ENCODE data around the gene PCDHGA10.
A peak's percentile ranks its signal among the peaks of the same experiment; 100 is the strongest.
"Not testable (repeated sequence)": the region's sequence is repeated elsewhere in the genome, so short reads cannot be mapped to it uniquely, and the experiment has no call there.

PCDHGA10 gene

GRCh38 chr5:141412854-141413539, at the start of gene PCDHGA10:
Gene PCDHGA10 (plus strand): TSS chr5:141412987. CDS start chr5:141413176, 189 bp downstream.
- DNase-seq (ENCODE audit: low spot score), result peak; percentile 79

- no peak for DNase-seq (ENCODE audit: low spot score)
These were observed 48.7 kb upstream of the PCDHGA10 start, which contains the start of gene PCDHGA5 for GRCh38 chr5:141363952-141364660. Gene PCDHGA5 (plus strand): TSS chr5:141364162. CDS start chr5:141364331, 169 bp downstream.

DNA sequence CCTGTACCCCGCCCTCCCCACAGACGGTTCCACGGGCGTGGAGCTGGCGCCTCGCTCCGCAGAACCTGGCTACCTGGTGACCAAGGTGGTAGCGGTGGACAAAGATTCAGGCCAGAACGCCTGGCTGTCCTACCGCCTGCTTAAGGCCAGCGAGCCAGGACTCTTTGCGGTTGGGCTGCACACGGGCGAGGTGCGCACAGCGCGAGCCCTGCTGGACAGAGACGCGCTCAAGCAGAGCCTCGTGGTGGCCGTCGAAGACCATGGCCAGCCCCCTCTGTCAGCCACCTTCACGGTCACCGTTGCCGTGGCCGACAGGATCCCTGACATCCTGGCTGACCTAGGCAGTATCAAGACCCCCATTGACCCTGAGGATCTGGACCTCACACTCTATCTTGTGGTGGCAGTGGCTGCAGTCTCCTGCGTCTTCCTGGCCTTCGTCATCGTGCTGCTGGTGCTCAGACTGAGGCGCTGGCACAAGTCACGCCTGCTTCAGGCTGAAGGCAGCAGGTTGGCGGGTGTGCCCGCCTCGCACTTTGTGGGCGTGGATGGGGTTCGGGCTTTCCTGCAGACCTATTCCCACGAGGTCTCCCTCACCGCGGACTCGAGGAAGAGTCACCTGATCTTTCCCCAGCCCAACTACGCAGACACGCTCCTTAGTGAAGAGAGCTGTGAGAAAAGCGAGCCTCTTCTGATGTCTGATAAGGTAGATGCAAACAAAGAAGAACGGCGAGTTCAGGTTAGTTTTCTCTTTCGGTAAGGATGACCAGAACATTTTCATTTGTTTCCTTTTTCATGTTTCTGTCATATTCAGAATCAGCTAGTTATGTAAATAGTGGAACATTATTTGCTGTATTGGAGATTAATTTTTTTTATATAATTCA, 46.5 kb upstream of the PCDHGA10 start:
- DNase-seq (ENCODE audit: low spot score), result no peak

- peak; percentile 86 for DNase-seq (ENCODE audit: low spot score)
These were observed 42.6 kb upstream of the PCDHGA10 start, which contains the start of gene PCDHGB3 for GRCh38 chr5:141369994-141370848. Gene PCDHGB3 (plus strand): TSS chr5:141370242. CDS start chr5:141370395, 153 bp downstream.

DNA sequence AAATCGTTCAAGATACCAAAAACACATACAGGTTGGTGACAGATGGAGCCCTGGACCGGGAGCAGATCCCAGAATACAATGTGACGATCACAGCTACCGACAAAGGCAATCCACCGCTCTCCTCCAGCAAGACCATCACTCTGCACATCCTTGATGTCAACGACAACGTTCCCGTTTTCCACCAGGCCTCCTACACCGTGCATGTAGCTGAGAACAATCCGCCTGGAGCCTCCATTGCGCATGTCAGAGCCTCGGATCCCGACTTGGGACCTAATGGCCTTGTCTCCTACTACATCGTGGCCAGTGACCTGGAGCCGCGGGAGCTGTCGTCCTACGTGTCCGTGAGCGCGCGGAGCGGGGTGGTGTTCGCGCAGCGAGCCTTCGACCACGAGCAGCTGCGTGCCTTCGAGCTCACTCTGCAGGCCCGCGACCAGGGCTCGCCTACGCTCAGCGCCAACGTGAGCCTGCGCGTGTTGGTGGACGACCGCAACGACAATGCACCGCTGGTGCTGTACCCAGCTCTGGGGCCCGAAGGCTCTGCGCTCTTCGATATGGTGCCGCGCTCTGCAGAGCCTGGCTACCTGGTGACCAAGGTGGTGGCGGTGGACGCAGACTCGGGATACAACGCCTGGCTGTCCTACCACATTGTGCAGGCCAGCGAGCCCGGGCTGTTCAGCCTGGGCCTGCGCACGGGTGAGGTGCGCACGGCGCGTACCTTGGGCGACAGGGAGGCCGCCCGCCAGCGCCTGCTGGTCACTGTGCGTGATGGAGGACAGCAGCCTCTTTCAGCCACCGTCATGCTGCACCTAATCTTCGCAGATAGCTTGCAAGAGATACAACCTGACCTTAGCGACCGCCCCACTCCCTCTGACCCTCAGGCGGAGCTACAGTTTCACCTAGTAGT, 41.0 kb upstream of the PCDHGA10 start:
- no peak for DNase-seq (ENCODE audit: low spot score)

GRCh38 chr5:141373673-141374317, 39.0 kb upstream of the PCDHGA10 start, which contains the start of gene PCDHGA6:
Gene PCDHGA6 (plus strand): TSS chr5:141373891. CDS start chr5:141374084, 193 bp downstream.
- DNase-seq (ENCODE audit: low spot score), result peak; percentile 48

DNA sequence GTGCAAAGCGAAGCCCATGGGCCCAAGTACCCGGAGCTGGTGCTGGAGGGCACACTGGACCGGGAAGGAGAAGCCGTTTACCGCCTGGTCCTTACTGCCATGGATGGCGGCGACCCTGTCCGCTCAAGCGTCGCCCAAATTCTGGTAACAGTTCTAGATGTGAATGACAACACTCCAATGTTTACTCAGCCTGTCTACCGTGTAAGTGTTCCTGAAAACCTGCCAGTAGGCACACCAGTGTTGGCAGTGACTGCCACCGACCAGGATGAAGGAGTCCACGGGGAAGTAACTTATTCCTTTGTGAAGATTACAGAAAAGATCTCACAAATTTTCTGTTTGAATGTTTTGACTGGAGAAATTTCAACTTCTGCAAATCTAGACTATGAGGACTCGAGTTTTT, 38.2 kb upstream of the PCDHGA10 start:
- DNase-seq (ENCODE audit: low spot score), result no peak

DNA sequence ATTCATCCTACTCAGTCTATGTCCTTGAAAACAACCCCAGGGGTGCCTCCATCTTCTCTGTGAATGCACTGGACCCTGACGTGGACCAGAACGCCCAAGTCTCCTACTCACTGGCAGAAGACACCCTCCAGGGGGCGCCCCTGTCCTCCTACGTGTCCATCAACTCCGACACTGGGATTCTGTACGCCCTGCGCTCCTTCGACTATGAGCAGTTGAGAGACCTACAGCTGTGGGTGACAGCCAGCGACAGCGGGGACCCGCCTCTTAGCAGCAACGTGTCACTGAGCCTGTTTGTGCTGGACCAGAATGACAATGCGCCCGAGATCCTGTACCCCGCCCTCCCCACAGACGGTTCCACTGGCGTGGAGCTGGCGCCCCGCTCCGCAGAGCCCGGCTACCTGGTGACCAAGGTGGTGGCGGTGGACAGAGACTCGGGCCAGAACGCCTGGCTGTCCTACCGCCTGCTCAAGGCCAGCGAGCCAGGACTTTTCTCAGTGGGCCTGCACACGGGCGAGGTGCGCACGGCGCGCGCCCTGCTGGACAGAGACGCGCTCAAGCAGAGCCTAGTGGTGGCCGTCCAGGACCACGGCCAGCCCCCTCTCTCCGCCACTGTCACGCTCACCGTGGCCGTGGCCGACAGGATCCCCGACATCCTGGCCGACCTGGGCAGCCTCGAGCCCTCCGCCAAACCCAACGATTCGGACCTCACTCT, 37.2 kb upstream of the PCDHGA10 start:
- DNase-seq (ENCODE audit: low spot score), result not testable (repeated sequence)

DNA sequence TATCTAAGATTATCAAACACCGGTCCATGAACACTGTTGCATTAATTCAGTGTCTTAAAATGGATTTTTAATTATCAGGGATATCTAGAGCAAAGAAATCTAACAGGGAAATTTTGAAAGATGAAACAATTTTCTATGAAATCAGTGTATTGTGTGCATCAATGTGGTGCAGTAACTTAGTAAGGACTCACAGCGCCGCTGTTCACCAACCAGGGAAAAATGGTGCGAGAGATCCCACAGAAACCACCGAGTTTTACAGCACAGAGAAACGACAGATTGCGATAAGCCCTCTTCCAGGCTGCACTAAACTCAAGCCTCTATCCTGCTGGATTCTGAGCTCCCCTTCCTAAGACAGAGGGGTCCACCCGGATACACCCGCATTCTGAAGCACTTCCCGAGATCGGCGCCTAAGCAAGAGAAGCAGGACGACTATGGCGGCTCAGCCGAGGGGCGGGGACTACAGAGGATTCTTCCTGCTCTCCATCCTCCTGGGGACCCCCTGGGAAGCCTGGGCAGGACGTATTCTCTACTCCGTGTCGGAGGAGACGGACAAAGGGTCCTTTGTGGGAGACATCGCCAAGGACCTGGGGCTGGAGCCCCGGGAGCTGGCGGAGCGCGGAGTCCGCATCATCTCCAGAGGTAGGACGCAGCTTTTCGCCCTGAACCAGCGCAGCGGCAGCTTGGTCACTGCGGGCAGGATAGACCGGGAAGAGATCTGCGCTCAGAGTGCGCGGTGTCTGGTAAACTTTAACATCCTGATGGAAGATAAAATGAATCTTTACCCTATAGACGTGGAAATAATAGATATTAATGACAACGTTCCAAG, 30.1 kb upstream of the PCDHGA10 start, which contains the start of gene PCDHGA7:
Gene PCDHGA7 (plus strand): TSS at position 274 of the 826 bp plus-strand sequence. CDS start 158 bp downstream, at position 432.
- peak; percentile 53 for DNase-seq (ENCODE audit: low spot score)

- DNase-seq (ENCODE audit: low spot score), result no peak
These were observed 29.4 kb upstream of the PCDHGA10 start for GRCh38 chr5:141383345-141383744.

DNA sequence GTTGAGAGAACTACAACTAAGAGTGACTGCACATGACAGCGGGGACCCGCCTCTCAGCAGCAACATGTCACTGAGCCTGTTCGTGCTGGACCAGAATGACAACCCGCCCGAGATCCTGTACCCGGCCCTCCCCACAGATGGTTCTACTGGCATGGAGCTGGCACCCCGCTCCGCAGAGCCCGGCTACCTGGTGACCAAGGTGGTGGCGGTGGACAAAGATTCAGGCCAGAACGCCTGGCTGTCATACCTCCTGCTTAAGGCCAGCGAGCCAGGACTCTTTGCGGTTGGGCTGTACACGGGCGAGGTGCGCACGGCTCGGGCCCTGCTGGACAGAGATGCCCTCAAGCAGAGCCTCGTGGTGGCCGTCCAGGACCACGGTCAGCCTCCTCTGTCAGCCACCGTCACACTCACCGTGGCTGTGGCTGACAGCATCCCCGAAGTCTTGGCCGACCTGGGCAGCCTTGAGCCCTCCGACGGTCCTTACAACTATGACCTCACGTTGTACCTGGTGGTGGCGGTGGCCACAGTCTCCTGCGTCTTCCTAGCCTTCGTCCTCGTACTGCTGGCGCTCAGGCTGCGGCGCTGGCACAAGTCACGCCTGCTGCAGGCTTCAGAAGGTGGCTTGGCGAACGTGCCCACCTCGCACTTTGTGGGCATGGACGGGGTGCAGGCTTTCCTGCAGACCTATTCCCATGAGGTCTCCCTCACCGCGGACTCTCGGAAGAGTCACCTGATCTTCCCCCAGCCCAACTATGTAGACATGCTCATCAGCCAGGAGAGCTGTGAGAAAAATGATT, 28.1 kb upstream of the PCDHGA10 start:
- DNase-seq (ENCODE audit: low spot score), result no peak

- DNase-seq (ENCODE audit: low spot score), result peak; percentile 57
These were observed 25.1 kb upstream of the PCDHGA10 start, which contains the start of gene PCDHGB4 for GRCh38 chr5:141387557-141388311. Gene PCDHGB4 (plus strand): TSS chr5:141387698. CDS start chr5:141387885, 187 bp downstream.

GRCh38 chr5:141388661-141389060, 24.1 kb upstream of the PCDHGA10 start:
- DNase-seq (ENCODE audit: low spot score), result no peak

- no peak for DNase-seq (ENCODE audit: low spot score)
These were observed 23.4 kb upstream of the PCDHGA10 start for GRCh38 chr5:141389153-141390042.
